ENCODE measurements around the gene GVQW3. TPM values are rescaled to one million over a fixed set of nuclear protein-coding genes. Genes with fewer than 3 reads are reported as not detected.
"Not testable (repeated sequence)": the region's sequence is repeated elsewhere in the genome, so short reads cannot be mapped to it uniquely, and the experiment has no call there.

Gene GVQW3
- total and polyA plus RNA-seq, 9 donors, result 2.1 to 6.0 (median 3.4) TPM

DNA sequence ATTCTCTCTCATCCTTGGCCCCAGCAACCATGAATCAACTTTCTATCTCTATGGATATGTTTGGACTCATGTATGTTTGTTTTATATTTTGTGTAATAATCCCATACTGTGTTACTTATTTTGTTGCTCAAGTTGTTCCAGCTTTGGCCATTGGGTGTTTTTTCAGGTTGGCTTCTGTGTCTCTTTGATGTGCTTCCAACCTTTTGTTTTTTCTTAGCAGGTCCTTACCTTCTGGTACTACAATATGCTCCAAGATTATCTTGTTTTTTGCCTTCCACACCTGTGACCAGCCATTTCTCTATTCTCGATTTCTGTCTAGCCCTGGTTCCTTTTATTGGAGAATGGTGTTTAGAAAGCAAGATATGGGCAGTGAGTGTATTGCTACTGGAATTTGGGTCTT lies 14.2 kb downstream of the GVQW3 start:
- Histone ChIP-seq H3K27me3 (no peaks in the 10 kb centered on the region), H3K9me3 (no peaks in the 10 kb centered on the region), H3K36me3 (no peaks in the 10 kb centered on the region), H3K4me1 (ENCODE audit: insufficient read depth) (no peaks in the 10 kb centered on the region), H3K4me3 (no peak overlapping the region), H3K27ac (no peak overlapping the region)
- WGBS, 3 donors, result 96 to 100% (median 97%) methylated on average over 1 of the region's 1 CpG
- DNase-seq, result no peak
- TF ChIP-seq POLR2A (IDR thresholded peaks at IDR 0.05) (no peak), EP300 (IDR thresholded peaks at IDR 0.05) (no peak)
- TF ChIP-seq, protein P1, sequence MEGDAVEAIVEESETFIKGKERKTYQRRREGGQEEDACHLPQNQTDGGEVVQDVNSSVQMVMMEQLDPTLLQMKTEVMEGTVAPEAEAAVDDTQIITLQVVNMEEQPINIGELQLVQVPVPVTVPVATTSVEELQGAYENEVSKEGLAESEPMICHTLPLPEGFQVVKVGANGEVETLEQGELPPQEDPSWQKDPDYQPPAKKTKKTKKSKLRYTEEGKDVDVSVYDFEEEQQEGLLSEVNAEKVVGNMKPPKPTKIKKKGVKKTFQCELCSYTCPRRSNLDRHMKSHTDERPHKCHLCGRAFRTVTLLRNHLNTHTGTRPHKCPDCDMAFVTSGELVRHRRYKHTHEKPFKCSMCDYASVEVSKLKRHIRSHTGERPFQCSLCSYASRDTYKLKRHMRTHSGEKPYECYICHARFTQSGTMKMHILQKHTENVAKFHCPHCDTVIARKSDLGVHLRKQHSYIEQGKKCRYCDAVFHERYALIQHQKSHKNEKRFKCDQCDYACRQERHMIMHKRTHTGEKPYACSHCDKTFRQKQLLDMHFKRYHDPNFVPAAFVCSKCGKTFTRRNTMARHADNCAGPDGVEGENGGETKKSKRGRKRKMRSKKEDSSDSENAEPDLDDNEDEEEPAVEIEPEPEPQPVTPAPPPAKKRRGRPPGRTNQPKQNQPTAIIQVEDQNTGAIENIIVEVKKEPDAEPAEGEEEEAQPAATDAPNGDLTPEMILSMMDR (IDR thresholded peaks at IDR 0.05), result no peak
- intact Hi-C loops (cut with DNase I), result no loop called here

DNA sequence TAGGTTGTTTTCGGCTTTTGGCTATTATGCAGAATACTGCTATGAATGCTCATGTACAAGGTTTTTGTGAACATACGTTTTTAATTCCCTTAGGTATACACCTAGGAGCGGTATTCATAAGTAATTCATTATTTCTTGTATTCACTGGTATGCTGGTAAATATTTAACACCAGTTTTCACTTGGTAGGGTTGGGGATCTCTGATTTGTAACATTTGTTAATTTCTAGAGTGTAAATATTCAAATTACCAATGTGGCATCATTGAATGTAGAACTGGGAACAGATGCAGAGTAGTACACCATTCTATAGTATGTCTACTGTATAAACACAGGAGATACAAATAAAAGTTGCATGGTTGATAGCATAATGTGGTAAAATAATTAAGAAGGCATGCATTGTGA lies 16.3 kb downstream of the GVQW3 start:
- H3K36me3 ChIP-seq, result no peaks in the 10 kb centered on the region
- no peak for DNase-seq
- WGBS, 3 donors, result 92 to 93% (median 93%) methylated on average over 3 of the region's 3 CpGs
- H3K4me3 ChIP-seq, result no peak overlapping the region
- no peaks in the 10 kb centered on the region for H3K9me3 ChIP-seq
- TF ChIP-seq POLR2A (IDR thresholded peaks at IDR 0.05), result no peak
- no peak for TF ChIP-seq EP300 (IDR thresholded peaks at IDR 0.05)
- TF ChIP-seq, protein P1 (IDR thresholded peaks at IDR 0.05), result no peak
- intact Hi-C loops (cut with DNase I), result no loop called here
- no peak overlapping the region for H3K27ac ChIP-seq
- no peaks in the 10 kb centered on the region for H3K27me3 ChIP-seq
- H3K4me1 ChIP-seq (ENCODE audit: insufficient read depth), result no peaks in the 10 kb centered on the region

DNA sequence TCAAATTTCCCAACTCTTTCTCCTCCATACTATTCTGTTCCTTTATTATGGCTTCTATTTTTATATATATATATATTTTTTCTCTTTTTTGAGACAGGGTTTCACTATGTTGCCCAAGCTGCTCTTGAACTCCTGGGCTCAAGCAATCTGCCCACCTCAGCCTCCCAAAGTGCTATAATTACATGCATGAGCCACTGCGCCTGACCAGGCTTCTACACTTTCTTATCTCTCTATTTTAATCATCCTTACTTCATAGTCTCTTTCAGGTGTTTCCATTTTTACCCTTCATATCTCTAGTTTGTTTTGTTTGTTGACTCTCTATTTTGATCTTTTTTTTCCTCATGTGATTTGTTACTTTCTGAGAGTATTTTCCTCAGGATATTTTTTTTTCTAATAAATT lies 19.8 kb downstream of the GVQW3 start:
- WGBS, 3 donors, result 93 to 98% (median 93%) methylated on average over 1 of the region's 1 CpG
- Histone ChIP-seq H3K4me1 (ENCODE audit: insufficient read depth) (no peaks in the 10 kb centered on the region), H3K4me3 (no peak overlapping the region), H3K27me3 (no peaks in the 10 kb centered on the region), H3K36me3 (no peaks in the 10 kb centered on the region), H3K9me3 (no peaks in the 10 kb centered on the region), H3K27ac (no peak overlapping the region)
- intact Hi-C loops (cut with DNase I), result no loop called here
- DNase-seq, result no peak
- TF ChIP-seq, protein P1 (IDR thresholded peaks at IDR 0.05), result no peak
- TF ChIP-seq POLR2A (IDR thresholded peaks at IDR 0.05) (no peak), EP300 (IDR thresholded peaks at IDR 0.05) (no peak)

DNA sequence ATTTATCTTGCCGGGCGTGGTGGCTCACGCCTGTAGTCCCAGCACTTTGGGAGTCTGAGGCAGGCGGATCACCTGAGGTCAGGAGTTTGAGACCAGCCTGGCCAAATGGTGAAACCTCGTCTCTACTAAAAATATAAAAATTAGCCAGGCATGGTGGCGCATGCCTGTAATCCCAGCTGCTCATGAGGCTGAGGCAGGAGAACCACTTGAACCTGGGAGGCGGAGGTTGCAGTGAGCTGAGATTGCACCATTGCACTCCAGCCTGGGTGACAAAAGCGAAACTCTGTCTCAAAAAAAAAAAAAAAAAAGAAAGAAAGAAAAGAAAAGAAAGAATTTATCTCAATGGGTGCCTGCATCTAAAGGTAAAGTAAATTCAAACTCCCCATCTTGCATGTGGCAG lies 20.4 kb downstream of the GVQW3 start:
- H3K4me1 ChIP-seq (ENCODE audit: insufficient read depth); H3K27me3 ChIP-seq; H3K36me3 ChIP-seq; DNase-seq; H3K9me3 ChIP-seq; H3K27ac ChIP-seq; H3K4me3 ChIP-seq; intact Hi-C loops (cut with DNase I): not testable (repeated sequence)
- WGBS, 3 donors, result 93 to 95% (median 93%) methylated on average over 8 of the region's 8 CpGs

DNA sequence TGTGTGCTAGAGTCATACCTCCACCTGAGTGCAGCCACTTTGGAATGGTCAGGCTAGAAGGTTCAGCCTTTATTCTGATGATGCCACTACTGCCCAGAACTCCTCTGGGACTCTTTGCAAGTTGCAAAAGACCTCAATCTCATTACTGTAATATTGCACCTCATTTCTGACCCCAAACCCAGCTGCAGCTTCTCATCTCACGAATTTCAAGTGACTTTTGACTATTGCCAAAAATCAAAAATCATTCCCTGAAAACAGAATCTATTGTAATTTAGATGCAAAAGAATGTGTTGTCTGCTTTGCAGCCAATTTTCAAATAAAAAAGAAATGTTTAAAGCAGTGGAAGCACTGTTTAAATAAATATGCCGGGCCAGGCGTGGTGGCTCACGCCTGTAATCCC lies 25.2 kb downstream of the GVQW3 start:
- no peaks in the 10 kb centered on the region for H3K36me3 ChIP-seq
- H3K4me1 ChIP-seq (ENCODE audit: insufficient read depth), result no peaks in the 10 kb centered on the region
- H3K9me3 ChIP-seq, result no peaks in the 10 kb centered on the region
- H3K4me3 ChIP-seq, result no peak overlapping the region
- TF ChIP-seq, protein P1 (IDR thresholded peaks at IDR 0.05), result no peak
- no peak for TF ChIP-seq EP300 (IDR thresholded peaks at IDR 0.05)
- no peak for TF ChIP-seq POLR2A (IDR thresholded peaks at IDR 0.05)
- no peak for DNase-seq
- 89 to 95% (median 90%) methylated on average over 4 of the region's 4 CpGs for WGBS, 3 donors
- H3K27ac ChIP-seq, result no peak overlapping the region
- intact Hi-C loops (cut with DNase I), result no loop called here
- H3K27me3 ChIP-seq, result no peaks in the 10 kb centered on the region

All from ovary (tissue), 9 donors.